WTC11 (cell line): ENCODE results near the gene APMAP.

Experiments
- NR2C2 ChIP-seq: sonication (generic); formaldehyde crosslinking; IDR thresholded peaks from 2 replicates; pipeline ENCODE4 v1.8.0; 2022; ENCODE audit warnings: mild to moderate bottlenecking, missing genetic modification reagents
- USF2 ChIP-seq: sonication (generic); formaldehyde crosslinking; IDR thresholded peaks from 2 replicates; pipeline ENCODE4 v1.8.1; 2023; ENCODE audit warnings: mild to moderate bottlenecking, missing genetic modification reagents, moderate library complexity

- TF ChIP-seq USF2, result no peak
- no peak for TF ChIP-seq NR2C2 (CRISPR knock-in tag)
Measured at GRCh38 chr20:24999568-24999967, 7.0 kb upstream of the APMAP start.
